ENCODE results near the gene CHGA. TPM values are rescaled to one million over a fixed set of nuclear protein-coding genes. Genes with fewer than 3 reads are reported as not detected.

CHGA gene
- total RNA-seq, 1 donor from 2014 or later, result 1,527 TPM

GRCh38 chr14:92942136-92942535 lies 19.2 kb downstream of the CHGA start:
- no peak overlapping the region for H3K27ac Mint-ChIP-seq
- H3K27me3 Mint-ChIP-seq, result no peaks in the 10 kb centered on the region
- no peaks in the 10 kb centered on the region for H3K9me3 Mint-ChIP-seq
- DNase-seq (ENCODE audit: extremely low spot score, unreplicated experiment), result no peak
- no peaks in the 10 kb centered on the region for H3K4me1 Mint-ChIP-seq (ENCODE audit: unreplicated experiment)
- no peaks in the 10 kb centered on the region for H3K36me3 Mint-ChIP-seq
- H3K4me3 Mint-ChIP-seq, result no peak overlapping the region
- no peak for TF ChIP-seq CTCF (conservative IDR thresholded peaks at IDR 0.05)

GRCh38 chr14:92942576-92942975 lies 19.6 kb downstream of the CHGA start:
- TF ChIP-seq CTCF (conservative IDR thresholded peaks at IDR 0.05), result no peak
- no peaks in the 10 kb centered on the region for H3K27me3 Mint-ChIP-seq
- H3K4me1 Mint-ChIP-seq (ENCODE audit: unreplicated experiment), result no peaks in the 10 kb centered on the region
- no peak for DNase-seq (ENCODE audit: extremely low spot score, unreplicated experiment)
- no peaks in the 10 kb centered on the region for H3K36me3 Mint-ChIP-seq
- no peak overlapping the region for H3K27ac Mint-ChIP-seq
- no peaks in the 10 kb centered on the region for H3K9me3 Mint-ChIP-seq
- no peak overlapping the region for H3K4me3 Mint-ChIP-seq

GRCh38 chr14:92942976-92943710 lies 20.2 kb downstream of the CHGA start:
- Mint-ChIP-seq H3K36me3 (no peaks in the 10 kb centered on the region), H3K9me3 (no peaks in the 10 kb centered on the region), H3K27ac (no peak overlapping the region), H3K4me1 (ENCODE audit: unreplicated experiment) (no peaks in the 10 kb centered on the region), H3K27me3 (no peaks in the 10 kb centered on the region), H3K4me3 (no peak overlapping the region)
- no peak for TF ChIP-seq CTCF (conservative IDR thresholded peaks at IDR 0.05)
- no peak for DNase-seq (ENCODE audit: extremely low spot score, unreplicated experiment)

GRCh38 chr14:92943855-92944570 lies 21.1 kb downstream of the CHGA start:
- no peak for TF ChIP-seq CTCF (conservative IDR thresholded peaks at IDR 0.05)
- Mint-ChIP-seq H3K27me3 (no peaks in the 10 kb centered on the region), H3K4me3 (no peak overlapping the region), H3K4me1 (ENCODE audit: unreplicated experiment) (no peaks in the 10 kb centered on the region), H3K9me3 (no peaks in the 10 kb centered on the region), H3K36me3 (no peaks in the 10 kb centered on the region), H3K27ac (peak overlapping the region; percentile 42)
- DNase-seq (ENCODE audit: extremely low spot score, unreplicated experiment), result no peak

GRCh38 chr14:92944976-92945375 lies 22.0 kb downstream of the CHGA start:
- TF ChIP-seq CTCF (conservative IDR thresholded peaks at IDR 0.05), result no peak
- H3K4me1 Mint-ChIP-seq (ENCODE audit: unreplicated experiment), result no peaks in the 10 kb centered on the region
- H3K4me3 Mint-ChIP-seq, result no peak overlapping the region
- peak overlapping the region; percentile 42 for H3K27ac Mint-ChIP-seq
- H3K27me3 Mint-ChIP-seq, result no peaks in the 10 kb centered on the region
- H3K9me3 Mint-ChIP-seq, result no peaks in the 10 kb centered on the region
- no peak for DNase-seq (ENCODE audit: extremely low spot score, unreplicated experiment)
- no peaks in the 10 kb centered on the region for H3K36me3 Mint-ChIP-seq
